Measurements from ENCODE around the gene CXCL17. TPM values are rescaled to one million over a fixed set of nuclear protein-coding genes. Genes with fewer than 3 reads are reported as not detected.

Gene CXCL17
- total and polyA plus RNA-seq, 2 experiments from 2014 or later: 0.39 TPM; not detected in 1

DNA sequence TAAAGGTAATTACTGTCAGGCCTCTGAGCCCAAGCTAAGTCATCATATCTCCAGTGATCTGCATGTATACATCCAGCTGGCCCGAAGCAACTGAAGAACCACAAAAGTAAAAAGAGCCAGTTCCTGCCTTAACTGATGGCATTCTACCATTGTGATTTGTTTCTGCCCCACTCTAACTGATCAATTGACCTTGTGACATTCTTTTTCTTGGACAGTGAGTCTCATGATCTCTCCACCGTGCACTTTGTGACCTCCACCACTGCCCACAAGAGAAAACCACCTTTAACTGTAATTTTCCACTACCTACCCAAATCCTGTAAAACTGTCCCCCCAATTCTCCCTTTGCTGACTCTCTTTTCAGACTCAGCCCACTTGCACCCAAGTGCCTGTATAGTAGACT lies 17.2 kb upstream of the CXCL17 start:
- peaks cover 25% of the 10 kb centered on the region for H3K4me1 ChIP-seq (ENCODE audit: insufficient read depth)
- 0 out of 2 replicates have a peak, but pooled peaks cover 10% of the 10 kb centered on the region for H3F3A ChIP-seq (replicated peaks; ENCODE audit: low read depth)
- no peaks in the 10 kb centered on the region for H4K20me1 ChIP-seq (replicated peaks; ENCODE audit: insufficient read depth)
- no peak overlapping the region for H3K4me3 Mint-ChIP-seq
- no peak for TF ChIP-seq ZNF331 (CRISPR knock-in tag; IDR thresholded peaks at IDR 0.05; ENCODE audit: low read depth)
- no peak for TF ChIP-seq JUNB (IDR thresholded peaks at IDR 0.05; ENCODE audit: unreplicated experiment)
- TF ChIP-seq, protein P1, sequence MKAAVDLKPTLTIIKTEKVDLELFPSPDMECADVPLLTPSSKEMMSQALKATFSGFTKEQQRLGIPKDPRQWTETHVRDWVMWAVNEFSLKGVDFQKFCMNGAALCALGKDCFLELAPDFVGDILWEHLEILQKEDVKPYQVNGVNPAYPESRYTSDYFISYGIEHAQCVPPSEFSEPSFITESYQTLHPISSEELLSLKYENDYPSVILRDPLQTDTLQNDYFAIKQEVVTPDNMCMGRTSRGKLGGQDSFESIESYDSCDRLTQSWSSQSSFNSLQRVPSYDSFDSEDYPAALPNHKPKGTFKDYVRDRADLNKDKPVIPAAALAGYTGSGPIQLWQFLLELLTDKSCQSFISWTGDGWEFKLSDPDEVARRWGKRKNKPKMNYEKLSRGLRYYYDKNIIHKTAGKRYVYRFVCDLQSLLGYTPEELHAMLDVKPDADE (IDR thresholded peaks at IDR 0.05): no peak
- TF ChIP-seq ZNF114 (CRISPR knock-in tag; IDR thresholded peaks at IDR 0.05): no peak
- TF ChIP-seq, protein P2, sequence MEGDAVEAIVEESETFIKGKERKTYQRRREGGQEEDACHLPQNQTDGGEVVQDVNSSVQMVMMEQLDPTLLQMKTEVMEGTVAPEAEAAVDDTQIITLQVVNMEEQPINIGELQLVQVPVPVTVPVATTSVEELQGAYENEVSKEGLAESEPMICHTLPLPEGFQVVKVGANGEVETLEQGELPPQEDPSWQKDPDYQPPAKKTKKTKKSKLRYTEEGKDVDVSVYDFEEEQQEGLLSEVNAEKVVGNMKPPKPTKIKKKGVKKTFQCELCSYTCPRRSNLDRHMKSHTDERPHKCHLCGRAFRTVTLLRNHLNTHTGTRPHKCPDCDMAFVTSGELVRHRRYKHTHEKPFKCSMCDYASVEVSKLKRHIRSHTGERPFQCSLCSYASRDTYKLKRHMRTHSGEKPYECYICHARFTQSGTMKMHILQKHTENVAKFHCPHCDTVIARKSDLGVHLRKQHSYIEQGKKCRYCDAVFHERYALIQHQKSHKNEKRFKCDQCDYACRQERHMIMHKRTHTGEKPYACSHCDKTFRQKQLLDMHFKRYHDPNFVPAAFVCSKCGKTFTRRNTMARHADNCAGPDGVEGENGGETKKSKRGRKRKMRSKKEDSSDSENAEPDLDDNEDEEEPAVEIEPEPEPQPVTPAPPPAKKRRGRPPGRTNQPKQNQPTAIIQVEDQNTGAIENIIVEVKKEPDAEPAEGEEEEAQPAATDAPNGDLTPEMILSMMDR (conservative IDR thresholded peaks at IDR 0.05; ENCODE audit: low read depth in 2 of 2): no peak
- TF ChIP-seq EZH2phosphoT487 (IDR thresholded peaks at IDR 0.05; ENCODE audit: unreplicated experiment): no peak
- no peak for TF ChIP-seq EZH2 (IDR thresholded peaks at IDR 0.05; ENCODE audit: low read depth, unreplicated experiment)
- no peak for TF ChIP-seq STAT1 (IDR thresholded peaks at IDR 0.05; ENCODE audit: unreplicated experiment)
- TF ChIP-seq, protein P3, sequence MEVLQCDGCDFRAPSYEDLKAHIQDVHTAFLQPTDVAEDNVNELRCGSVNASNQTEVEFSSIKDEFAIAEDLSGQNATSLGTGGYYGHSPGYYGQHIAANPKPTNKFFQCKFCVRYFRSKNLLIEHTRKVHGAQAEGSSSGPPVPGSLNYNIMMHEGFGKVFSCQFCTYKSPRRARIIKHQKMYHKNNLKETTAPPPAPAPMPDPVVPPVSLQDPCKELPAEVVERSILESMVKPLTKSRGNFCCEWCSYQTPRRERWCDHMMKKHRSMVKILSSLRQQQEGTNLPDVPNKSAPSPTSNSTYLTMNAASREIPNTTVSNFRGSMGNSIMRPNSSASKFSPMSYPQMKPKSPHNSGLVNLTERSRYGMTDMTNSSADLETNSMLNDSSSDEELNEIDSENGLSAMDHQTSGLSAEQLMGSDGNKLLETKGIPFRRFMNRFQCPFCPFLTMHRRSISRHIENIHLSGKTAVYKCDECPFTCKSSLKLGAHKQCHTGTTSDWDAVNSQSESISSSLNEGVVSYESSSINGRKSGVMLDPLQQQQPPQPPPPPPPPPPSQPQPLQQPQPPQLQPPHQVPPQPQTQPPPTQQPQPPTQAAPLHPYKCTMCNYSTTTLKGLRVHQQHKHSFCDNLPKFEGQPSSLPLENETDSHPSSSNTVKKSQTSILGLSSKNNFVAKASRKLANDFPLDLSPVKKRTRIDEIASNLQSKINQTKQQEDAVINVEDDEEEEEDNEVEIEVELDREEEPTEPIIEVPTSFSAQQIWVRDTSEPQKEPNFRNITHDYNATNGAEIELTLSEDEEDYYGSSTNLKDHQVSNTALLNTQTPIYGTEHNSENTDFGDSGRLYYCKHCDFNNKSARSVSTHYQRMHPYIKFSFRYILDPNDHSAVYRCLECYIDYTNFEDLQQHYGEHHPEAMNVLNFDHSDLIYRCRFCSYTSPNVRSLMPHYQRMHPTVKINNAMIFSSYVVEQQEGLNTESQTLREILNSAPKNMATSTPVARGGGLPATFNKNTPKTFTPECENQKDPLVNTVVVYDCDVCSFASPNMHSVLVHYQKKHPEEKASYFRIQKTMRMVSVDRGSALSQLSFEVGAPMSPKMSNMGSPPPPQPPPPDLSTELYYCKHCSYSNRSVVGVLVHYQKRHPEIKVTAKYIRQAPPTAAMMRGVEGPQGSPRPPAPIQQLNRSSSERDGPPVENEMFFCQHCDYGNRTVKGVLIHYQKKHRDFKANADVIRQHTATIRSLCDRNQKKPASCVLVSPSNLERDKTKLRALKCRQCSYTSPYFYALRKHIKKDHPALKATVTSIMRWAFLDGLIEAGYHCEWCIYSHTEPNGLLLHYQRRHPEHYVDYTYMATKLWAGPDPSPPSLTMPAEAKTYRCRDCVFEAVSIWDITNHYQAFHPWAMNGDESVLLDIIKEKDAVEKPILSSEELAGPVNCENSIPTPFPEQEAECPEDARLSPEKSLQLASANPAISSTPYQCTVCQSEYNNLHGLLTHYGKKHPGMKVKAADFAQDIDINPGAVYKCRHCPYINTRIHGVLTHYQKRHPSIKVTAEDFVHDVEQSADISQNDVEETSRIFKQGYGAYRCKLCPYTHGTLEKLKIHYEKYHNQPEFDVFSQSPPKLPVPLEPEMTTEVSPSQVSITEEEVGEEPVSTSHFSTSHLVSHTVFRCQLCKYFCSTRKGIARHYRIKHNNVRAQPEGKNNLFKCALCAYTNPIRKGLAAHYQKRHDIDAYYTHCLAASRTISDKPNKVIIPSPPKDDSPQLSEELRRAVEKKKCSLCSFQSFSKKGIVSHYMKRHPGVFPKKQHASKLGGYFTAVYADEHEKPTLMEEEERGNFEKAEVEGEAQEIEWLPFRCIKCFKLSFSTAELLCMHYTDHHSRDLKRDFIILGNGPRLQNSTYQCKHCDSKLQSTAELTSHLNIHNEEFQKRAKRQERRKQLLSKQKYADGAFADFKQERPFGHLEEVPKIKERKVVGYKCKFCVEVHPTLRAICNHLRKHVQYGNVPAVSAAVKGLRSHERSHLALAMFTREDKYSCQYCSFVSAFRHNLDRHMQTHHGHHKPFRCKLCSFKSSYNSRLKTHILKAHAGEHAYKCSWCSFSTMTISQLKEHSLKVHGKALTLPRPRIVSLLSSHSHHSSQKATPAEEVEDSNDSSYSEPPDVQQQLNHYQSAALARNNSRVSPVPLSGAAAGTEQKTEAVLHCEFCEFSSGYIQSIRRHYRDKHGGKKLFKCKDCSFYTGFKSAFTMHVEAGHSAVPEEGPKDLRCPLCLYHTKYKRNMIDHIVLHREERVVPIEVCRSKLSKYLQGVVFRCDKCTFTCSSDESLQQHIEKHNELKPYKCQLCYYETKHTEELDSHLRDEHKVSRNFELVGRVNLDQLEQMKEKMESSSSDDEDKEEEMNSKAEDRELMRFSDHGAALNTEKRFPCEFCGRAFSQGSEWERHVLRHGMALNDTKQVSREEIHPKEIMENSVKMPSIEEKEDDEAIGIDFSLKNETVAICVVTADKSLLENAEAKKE (CRISPR knock-in tag; IDR thresholded peaks at IDR 0.05): no peak
- no peak for TF ChIP-seq CREB1 (CRISPR knock-in tag; IDR thresholded peaks at IDR 0.05; ENCODE audit: low read depth)
- TF ChIP-seq NANOG (IDR thresholded peaks at IDR 0.05; ENCODE audit: borderline replicate concordance): no peak
- TF ChIP-seq, protein P4, sequence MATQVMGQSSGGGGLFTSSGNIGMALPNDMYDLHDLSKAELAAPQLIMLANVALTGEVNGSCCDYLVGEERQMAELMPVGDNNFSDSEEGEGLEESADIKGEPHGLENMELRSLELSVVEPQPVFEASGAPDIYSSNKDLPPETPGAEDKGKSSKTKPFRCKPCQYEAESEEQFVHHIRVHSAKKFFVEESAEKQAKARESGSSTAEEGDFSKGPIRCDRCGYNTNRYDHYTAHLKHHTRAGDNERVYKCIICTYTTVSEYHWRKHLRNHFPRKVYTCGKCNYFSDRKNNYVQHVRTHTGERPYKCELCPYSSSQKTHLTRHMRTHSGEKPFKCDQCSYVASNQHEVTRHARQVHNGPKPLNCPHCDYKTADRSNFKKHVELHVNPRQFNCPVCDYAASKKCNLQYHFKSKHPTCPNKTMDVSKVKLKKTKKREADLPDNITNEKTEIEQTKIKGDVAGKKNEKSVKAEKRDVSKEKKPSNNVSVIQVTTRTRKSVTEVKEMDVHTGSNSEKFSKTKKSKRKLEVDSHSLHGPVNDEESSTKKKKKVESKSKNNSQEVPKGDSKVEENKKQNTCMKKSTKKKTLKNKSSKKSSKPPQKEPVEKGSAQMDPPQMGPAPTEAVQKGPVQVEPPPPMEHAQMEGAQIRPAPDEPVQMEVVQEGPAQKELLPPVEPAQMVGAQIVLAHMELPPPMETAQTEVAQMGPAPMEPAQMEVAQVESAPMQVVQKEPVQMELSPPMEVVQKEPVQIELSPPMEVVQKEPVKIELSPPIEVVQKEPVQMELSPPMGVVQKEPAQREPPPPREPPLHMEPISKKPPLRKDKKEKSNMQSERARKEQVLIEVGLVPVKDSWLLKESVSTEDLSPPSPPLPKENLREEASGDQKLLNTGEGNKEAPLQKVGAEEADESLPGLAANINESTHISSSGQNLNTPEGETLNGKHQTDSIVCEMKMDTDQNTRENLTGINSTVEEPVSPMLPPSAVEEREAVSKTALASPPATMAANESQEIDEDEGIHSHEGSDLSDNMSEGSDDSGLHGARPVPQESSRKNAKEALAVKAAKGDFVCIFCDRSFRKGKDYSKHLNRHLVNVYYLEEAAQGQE (IDR thresholded peaks at IDR 0.05; ENCODE audit: unreplicated experiment): no peak
- no peak for TF ChIP-seq POLR2AphosphoS5 (IDR thresholded peaks at IDR 0.05; ENCODE audit: low read depth)
- H3K36me3 ChIP-seq (ENCODE audit: insufficient read depth): peaks cover 3% of the 10 kb centered on the region; the same call in 1 of the 2 replicates
- H3K36me3 Mint-ChIP-seq (ENCODE audit: low read depth): no peaks in the 10 kb centered on the region; the same call in 2 of the 3 replicates
- ATAC-seq (no peak), DNase-seq (ENCODE audit: low spot score) (no peak)
- no peaks in the 10 kb centered on the region for H3K27me3 Mint-ChIP-seq (ENCODE audit: insufficient read depth, low read depth, poor library complexity)
- H2AFZ ChIP-seq: no peak overlapping the region
- no peaks in the 10 kb centered on the region for H3K27me3 ChIP-seq (ENCODE audit: insufficient read depth)
- no peak overlapping the region for H3K27ac Mint-ChIP-seq
- H3K4me1 Mint-ChIP-seq: peaks cover 24% of the 10 kb centered on the region
- H3K27ac ChIP-seq (ENCODE audit: low read depth): no peak overlapping the region
- no peaks in the 10 kb centered on the region for H3K79me2 ChIP-seq (replicated peaks; ENCODE audit: insufficient read depth)
- no peak overlapping the region for H3K4me2 ChIP-seq
- H3K9me2 ChIP-seq (ENCODE audit: insufficient read depth): 0 out of 2 replicates have a peak, but pooled peaks cover 3% of the 10 kb centered on the region
- H3K4me3 ChIP-seq: no peak overlapping the region
- 0 out of 3 replicates have a peak, but pooled peaks cover 2% of the 10 kb centered on the region for H3K9me3 Mint-ChIP-seq

All from GM23338 (cell line).